Activated T-helper 2 cell treated with anti-CD3 and anti-CD28 coated beads, Interferon-gamma antibody, Interleukin-2, Interleukin-4, amounts not matched to agents 10 μg/mL and 5 μg/mL and 100 μg/mL, durations not matched to agents 14 hours and 24 hours and 36 hours (primary cell): ENCODE data around the gene ABCC2. TPM values are rescaled to one million over a fixed set of nuclear protein-coding genes. Genes with fewer than 3 reads are reported as not detected.
A peak's percentile ranks its signal among the peaks of the same experiment; 100 is the strongest.
"Not testable (repeated sequence)": the region's sequence is repeated elsewhere in the genome, so short reads cannot be mapped to it uniquely, and the experiment has no call there.

Experiments
- DNase-seq: peaks from one replicate; pipeline ENCODE4 v3.0.0; 2021; ENCODE audit warnings: low spot score
- H3K27ac Mint-ChIP-seq: one replicate; pipeline ENCODE4 v1.8.0; 2021; ENCODE audit warnings: mixed read lengths
- H3K27me3 Mint-ChIP-seq: one replicate; pipeline ENCODE4 v1.8.0; 2021; ENCODE audit warnings: low read depth, mixed read lengths
- H3K36me3 Mint-ChIP-seq: one replicate; pipeline ENCODE4 v1.8.0; 2021; ENCODE audit warnings: low read depth, mixed read lengths
- H3K4me1 Mint-ChIP-seq: one replicate; pipeline ENCODE4 v1.8.0; 2021; ENCODE audit warnings: low read depth, mixed read lengths
- H3K4me3 Mint-ChIP-seq: one replicate; pipeline ENCODE4 v1.8.0; 2021; ENCODE audit warnings: low read depth, mild to moderate bottlenecking, moderate library complexity, mixed read lengths
- H3K9me3 Mint-ChIP-seq: one replicate; pipeline ENCODE4 v1.8.0; 2021; ENCODE audit warnings: mixed read lengths
- intact Hi-C: fragments of 100-400 bp; cut with micrococcal nuclease; formaldehyde crosslinking; loops from one replicate; pipeline ENCODE4 v1.15.1; 2023
- total RNA-seq: library from RNA; stranded (reverse); gene quantifications from 2 replicates; pipeline ENCODE4 v1.2.3, GENCODE V29; 2022

Gene ABCC2
- total RNA-seq, 1 donor from 2014 or later: 0.87 TPM

DNA sequence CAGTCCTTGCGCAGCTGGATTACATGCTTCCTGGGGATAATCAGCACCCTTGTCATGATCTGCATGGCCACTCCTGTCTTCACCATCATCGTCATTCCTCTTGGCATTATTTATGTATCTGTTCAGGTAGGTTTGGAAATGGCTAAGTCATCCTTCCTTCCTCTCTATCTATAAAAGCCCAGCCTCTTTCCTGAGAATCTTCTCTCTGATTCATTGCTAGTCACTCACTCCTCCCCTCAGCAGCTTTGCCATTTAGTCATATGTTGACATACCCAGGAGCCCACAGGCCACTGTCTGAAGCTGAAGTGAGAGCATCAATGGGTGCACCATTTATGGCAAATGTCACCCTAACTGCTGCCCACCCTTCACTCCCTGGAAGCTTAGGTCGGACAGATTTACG is 52.0 kb downstream of the ABCC2 start:
- intact Hi-C loops: no loop called here

GRCh38 chr10:99835947-99836346 is 53.5 kb downstream of the ABCC2 start:
- H3K27me3 Mint-ChIP-seq: no peaks in the 10 kb centered on the region
- H3K27ac Mint-ChIP-seq: no peak overlapping the region
- no peak for DNase-seq
- H3K4me3 Mint-ChIP-seq: no peak overlapping the region
- H3K4me1 Mint-ChIP-seq: peaks cover 2% of the 10 kb centered on the region
- H3K36me3 Mint-ChIP-seq: no peaks in the 10 kb centered on the region
- intact Hi-C loops: no loop called here
- no peaks in the 10 kb centered on the region for H3K9me3 Mint-ChIP-seq

More for the DNA sequence above, 52.0 kb downstream of the ABCC2 start:
- no peak for DNase-seq
- no peaks in the 10 kb centered on the region for H3K27me3 Mint-ChIP-seq
- peaks cover 2% of the 10 kb centered on the region for H3K4me1 Mint-ChIP-seq
- H3K27ac Mint-ChIP-seq: no peak overlapping the region
- no peak overlapping the region for H3K4me3 Mint-ChIP-seq
- H3K36me3 Mint-ChIP-seq: no peaks in the 10 kb centered on the region
- no peaks in the 10 kb centered on the region for H3K9me3 Mint-ChIP-seq

GRCh38 chr10:99836711-99837110 is 54.3 kb downstream of the ABCC2 start:
- no peaks in the 10 kb centered on the region for H3K9me3 Mint-ChIP-seq
- H3K4me1 Mint-ChIP-seq: peaks cover 2% of the 10 kb centered on the region
- no peak overlapping the region for H3K27ac Mint-ChIP-seq
- H3K4me3 Mint-ChIP-seq: no peak overlapping the region
- H3K36me3 Mint-ChIP-seq: no peaks in the 10 kb centered on the region
- intact Hi-C loops: no loop called here
- no peaks in the 10 kb centered on the region for H3K27me3 Mint-ChIP-seq
- no peak for DNase-seq

GRCh38 chr10:99840859-99841258 is 58.4 kb downstream of the ABCC2 start:
- H3K4me3 Mint-ChIP-seq, DNase-seq, H3K4me1 Mint-ChIP-seq, H3K27me3 Mint-ChIP-seq, intact Hi-C loops, H3K36me3 Mint-ChIP-seq, H3K27ac Mint-ChIP-seq, H3K9me3 Mint-ChIP-seq: not testable (repeated sequence)

GRCh38 chr10:99841746-99842145 is 59.3 kb downstream of the ABCC2 start:
- no peak overlapping the region for H3K27ac Mint-ChIP-seq
- H3K27me3 Mint-ChIP-seq: peaks cover 5% of the 10 kb centered on the region
- no peak for DNase-seq
- H3K9me3 Mint-ChIP-seq: no peaks in the 10 kb centered on the region
- H3K4me1 Mint-ChIP-seq: no peaks in the 10 kb centered on the region
- intact Hi-C loops: no loop called here
- H3K36me3 Mint-ChIP-seq: no peaks in the 10 kb centered on the region
- H3K4me3 Mint-ChIP-seq: no peak overlapping the region

DNA sequence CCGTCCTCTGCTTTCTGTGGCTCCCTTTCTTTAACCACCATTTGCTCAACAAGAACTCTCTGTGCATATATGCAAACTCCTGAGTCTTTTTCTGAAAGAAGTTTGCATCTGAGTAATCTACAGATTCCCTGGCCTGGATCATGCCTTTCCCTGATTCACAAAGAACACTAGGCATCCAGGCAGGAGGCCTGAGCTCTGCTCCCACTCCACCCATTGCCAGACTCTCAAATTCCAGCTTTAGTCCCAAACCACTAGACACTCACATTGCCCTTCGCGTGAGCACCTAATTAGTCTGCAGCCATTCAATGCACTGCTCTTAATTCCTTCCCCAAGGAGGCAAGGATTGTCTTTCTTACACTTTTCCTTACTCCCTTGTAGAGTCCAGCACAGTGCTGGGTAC is 60.9 kb downstream of the ABCC2 start:
- Mint-ChIP-seq H3K36me3 (no peaks in the 10 kb centered on the region), H3K4me3 (no peak overlapping the region), H3K27me3 (peaks cover 5% of the 10 kb centered on the region), H3K4me1 (no peaks in the 10 kb centered on the region), H3K9me3 (no peaks in the 10 kb centered on the region), H3K27ac (no peak overlapping the region)
- intact Hi-C loops: no loop called here
- no peak for DNase-seq

GRCh38 chr10:99844433-99844955 is 62.1 kb downstream of the ABCC2 start:
- DNase-seq: no peak
- intact Hi-C loops: no loop called here
- Mint-ChIP-seq H3K4me1 (no peaks in the 10 kb centered on the region), H3K27ac (no peak overlapping the region), H3K36me3 (no peaks in the 10 kb centered on the region), H3K4me3 (no peak overlapping the region), H3K27me3 (peaks cover 5% of the 10 kb centered on the region), H3K9me3 (no peaks in the 10 kb centered on the region)

DNA sequence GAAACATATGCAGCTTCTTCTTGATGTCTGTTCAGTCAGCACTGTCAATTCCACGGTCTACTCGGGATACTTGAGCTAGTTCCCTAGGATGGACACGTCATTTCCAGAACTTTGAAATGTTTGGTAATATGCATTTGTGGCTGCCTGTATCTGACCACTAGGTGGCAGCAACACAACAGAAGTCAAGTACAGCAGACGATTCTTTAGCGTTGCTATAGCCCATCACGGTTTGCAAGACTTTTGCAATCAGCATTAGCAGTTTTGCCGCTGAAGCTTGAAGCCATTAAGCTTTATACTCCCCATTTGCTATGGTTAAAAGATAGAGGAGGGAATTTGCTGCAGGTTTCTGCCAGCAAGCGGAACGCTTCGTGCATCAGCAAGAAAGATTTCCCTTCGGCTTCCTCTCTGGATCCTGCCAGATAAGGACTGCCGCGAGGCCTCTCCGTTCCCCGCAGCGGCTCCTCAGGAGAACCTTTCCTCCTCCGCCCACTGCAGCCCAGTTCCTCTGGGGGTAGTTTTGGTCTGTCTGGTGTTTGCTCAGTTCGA is 63.5 kb downstream of the ABCC2 start:
- H3K4me3 Mint-ChIP-seq: no peak overlapping the region
- no peak overlapping the region for H3K27ac Mint-ChIP-seq

GRCh38 chr10:99849057-99849456 is 66.6 kb downstream of the ABCC2 start:
- H3K27ac Mint-ChIP-seq: no peak overlapping the region
- H3K27me3 Mint-ChIP-seq: peaks cover 18% of the 10 kb centered on the region
- no peaks in the 10 kb centered on the region for H3K4me1 Mint-ChIP-seq
- H3K36me3 Mint-ChIP-seq: no peaks in the 10 kb centered on the region
- H3K4me3 Mint-ChIP-seq: no peak overlapping the region
- intact Hi-C loops: no loop called here
- no peak for DNase-seq
- no peaks in the 10 kb centered on the region for H3K9me3 Mint-ChIP-seq

More for the DNA sequence above, 63.5 kb downstream of the ABCC2 start:
- Mint-ChIP-seq H3K36me3 (no peaks in the 10 kb centered on the region), H3K4me1 (no peaks in the 10 kb centered on the region), H3K27me3 (peaks cover 8% of the 10 kb centered on the region), H3K9me3 (no peaks in the 10 kb centered on the region)
- intact Hi-C loops: loop anchor here (1.0 kb wide), 3 partner anchors 118 to 200 kb away; no protein-coding TSS in a partner anchor
- peak; percentile 55 for DNase-seq

GRCh38 chr10:99849536-99849935 is 67.1 kb downstream of the ABCC2 start:
- no peak for DNase-seq
- intact Hi-C loops: no loop called here
- Mint-ChIP-seq H3K4me3 (no peak overlapping the region), H3K4me1 (no peaks in the 10 kb centered on the region), H3K27ac (no peak overlapping the region), H3K27me3 (peaks cover 15% of the 10 kb centered on the region), H3K36me3 (no peaks in the 10 kb centered on the region), H3K9me3 (no peaks in the 10 kb centered on the region)

- Mint-ChIP-seq H3K9me3 (no peaks in the 10 kb centered on the region), H3K4me3 (no peak overlapping the region), H3K27ac (no peak overlapping the region), H3K27me3 (peaks cover 20% of the 10 kb centered on the region), H3K36me3 (no peaks in the 10 kb centered on the region), H3K4me1 (no peaks in the 10 kb centered on the region)
- no peak for DNase-seq
- intact Hi-C loops: no loop called here
These were observed 67.8 kb downstream of the ABCC2 start for GRCh38 chr10:99850021-99850766.

- Mint-ChIP-seq H3K36me3 (no peaks in the 10 kb centered on the region), H3K4me1 (no peaks in the 10 kb centered on the region), H3K9me3 (no peaks in the 10 kb centered on the region), H3K27me3 (peaks cover 20% of the 10 kb centered on the region), H3K4me3 (no peak overlapping the region), H3K27ac (no peak overlapping the region)
- DNase-seq: no peak
- intact Hi-C loops: no loop called here
These were observed 68.4 kb downstream of the ABCC2 start for GRCh38 chr10:99850767-99851340.

- H3K9me3 Mint-ChIP-seq: no peaks in the 10 kb centered on the region
- H3K4me1 Mint-ChIP-seq: no peaks in the 10 kb centered on the region
- peaks cover 17% of the 10 kb centered on the region for H3K27me3 Mint-ChIP-seq
- no peak overlapping the region for H3K4me3 Mint-ChIP-seq
- DNase-seq: no peak
- no peaks in the 10 kb centered on the region for H3K36me3 Mint-ChIP-seq
- H3K27ac Mint-ChIP-seq: no peak overlapping the region
- intact Hi-C loops: no loop called here
These were observed 69.4 kb downstream of the ABCC2 start for GRCh38 chr10:99851825-99852224.
